ENCODE data around the gene NFS1.

Gene NFS1

DNA sequence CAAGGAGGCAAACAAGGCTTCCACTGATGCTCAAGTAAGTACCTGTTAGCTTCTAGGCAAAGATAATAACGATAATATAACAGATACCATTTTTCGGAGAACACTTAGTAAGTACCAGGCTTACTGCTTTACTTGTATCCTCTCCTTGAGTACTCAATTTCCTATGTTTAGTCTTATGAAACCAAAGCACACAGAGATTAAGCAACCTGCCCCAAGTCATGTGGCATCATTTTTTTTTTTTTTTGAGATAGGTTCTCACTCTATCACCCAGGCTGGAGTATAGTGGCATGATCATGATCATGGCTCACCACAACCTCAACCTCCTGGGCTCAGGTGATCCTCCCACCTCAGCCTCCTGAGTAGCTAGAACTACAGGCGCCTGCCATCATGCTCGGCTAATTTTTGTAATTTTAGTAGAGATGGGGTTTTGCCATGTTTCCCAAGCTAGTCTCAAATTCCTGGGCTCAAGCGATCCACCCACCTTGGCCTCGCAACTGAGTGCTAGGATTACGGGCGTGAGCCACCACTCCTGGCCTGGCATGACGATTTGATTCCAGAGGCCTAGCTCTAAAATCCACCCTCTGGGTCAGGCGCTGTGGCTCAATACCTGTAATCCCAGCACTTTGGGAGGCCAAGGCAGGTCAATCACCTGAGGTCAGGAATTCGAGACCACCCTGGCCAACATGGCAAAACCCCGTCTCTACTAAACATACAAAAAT lies 69.6 kb downstream of the NFS1 start:
- no peak for DNase-seq
- H3K27me3 ChIP-seq = no peaks in the 10 kb centered on the region
- TF ChIP-seq, protein P1, sequence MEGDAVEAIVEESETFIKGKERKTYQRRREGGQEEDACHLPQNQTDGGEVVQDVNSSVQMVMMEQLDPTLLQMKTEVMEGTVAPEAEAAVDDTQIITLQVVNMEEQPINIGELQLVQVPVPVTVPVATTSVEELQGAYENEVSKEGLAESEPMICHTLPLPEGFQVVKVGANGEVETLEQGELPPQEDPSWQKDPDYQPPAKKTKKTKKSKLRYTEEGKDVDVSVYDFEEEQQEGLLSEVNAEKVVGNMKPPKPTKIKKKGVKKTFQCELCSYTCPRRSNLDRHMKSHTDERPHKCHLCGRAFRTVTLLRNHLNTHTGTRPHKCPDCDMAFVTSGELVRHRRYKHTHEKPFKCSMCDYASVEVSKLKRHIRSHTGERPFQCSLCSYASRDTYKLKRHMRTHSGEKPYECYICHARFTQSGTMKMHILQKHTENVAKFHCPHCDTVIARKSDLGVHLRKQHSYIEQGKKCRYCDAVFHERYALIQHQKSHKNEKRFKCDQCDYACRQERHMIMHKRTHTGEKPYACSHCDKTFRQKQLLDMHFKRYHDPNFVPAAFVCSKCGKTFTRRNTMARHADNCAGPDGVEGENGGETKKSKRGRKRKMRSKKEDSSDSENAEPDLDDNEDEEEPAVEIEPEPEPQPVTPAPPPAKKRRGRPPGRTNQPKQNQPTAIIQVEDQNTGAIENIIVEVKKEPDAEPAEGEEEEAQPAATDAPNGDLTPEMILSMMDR (IDR thresholded peaks at IDR 0.05) = no peak
- no peaks in the 10 kb centered on the region for H3K4me1 ChIP-seq
- no peaks in the 10 kb centered on the region for H3K9me3 ChIP-seq
- H3K36me3 ChIP-seq = peaks cover 60 to 83% (median 82%) of the 10 kb centered on the region in 3 donors
- intact Hi-C loops (cut with DNase I; ENCODE audit: low total_unique reads) = no loop called here
- no peak overlapping the region for H3K27ac ChIP-seq
- no peak overlapping the region for H3K4me3 ChIP-seq

DNA sequence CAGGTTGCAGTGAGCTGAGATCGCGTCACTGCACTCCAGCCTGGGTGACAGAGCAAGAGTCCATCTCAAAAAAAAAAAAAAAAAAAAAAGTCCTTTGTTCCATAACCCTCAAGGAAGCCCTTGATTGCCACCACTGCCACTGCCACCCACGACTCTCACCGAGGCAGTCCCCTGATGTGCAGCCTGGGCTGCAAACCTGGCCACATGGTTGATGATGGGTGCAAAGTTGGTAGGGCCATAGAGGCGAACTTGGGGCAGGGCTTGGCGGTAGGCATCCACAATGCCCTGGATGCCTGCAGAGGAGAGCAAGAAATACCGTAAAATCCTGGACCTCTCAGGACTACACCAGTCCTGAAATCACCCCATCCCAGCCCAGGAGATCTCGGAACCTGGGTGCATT lies 72.0 kb downstream of the NFS1 start:
- H3K4me1 ChIP-seq = no peaks in the 10 kb centered on the region
- no peak overlapping the region for H3K4me3 ChIP-seq
- TF ChIP-seq, protein P1 (IDR thresholded peaks at IDR 0.05) = no peak
- H3K27ac ChIP-seq = no peak overlapping the region
- no peaks in the 10 kb centered on the region for H3K9me3 ChIP-seq
- H3K27me3 ChIP-seq = no peaks in the 10 kb centered on the region
- H3K36me3 ChIP-seq = peaks cover 60 to 86% (median 74%) of the 10 kb centered on the region in 3 donors
- no peak for DNase-seq
- intact Hi-C loops (cut with DNase I; ENCODE audit: low total_unique reads) = no loop called here

DNA sequence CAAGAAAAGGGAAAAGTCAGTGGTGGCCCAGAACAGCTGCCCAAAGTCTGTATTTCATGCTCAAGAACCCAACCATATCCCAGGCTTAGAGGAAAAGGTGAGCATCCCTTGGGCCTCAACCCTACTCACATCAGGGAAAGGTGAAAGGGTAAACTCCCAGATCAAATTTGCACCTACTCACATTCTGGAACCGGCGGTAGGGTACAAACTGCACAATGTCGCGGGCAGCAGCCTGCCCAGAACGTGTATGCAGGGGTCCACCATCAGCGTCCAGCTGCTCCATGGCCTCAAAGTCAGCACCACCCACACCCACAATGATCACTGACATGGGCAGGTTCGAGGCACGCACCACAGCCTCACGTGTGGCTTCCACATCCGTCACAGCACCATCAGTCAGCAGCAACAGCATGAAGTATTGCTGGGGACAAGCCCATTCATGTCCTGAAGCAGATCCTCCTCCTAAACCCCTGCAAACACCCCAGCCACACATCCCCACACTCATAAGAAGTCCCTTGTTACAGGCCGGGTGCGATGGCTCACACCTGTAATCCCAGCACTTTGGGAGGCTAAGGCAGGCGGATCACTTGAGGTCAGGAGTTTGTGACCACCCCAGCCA lies 72.7 kb downstream of the NFS1 start:
- intact Hi-C loops (cut with DNase I; ENCODE audit: low total_unique reads) = no loop called here
- no peak overlapping the region for H3K4me3 ChIP-seq
- DNase-seq = no peak
- no peaks in the 10 kb centered on the region for H3K27me3 ChIP-seq
- no peaks in the 10 kb centered on the region for H3K4me1 ChIP-seq
- H3K9me3 ChIP-seq = no peaks in the 10 kb centered on the region
- H3K36me3 ChIP-seq = peaks cover 60 to 85% (median 68%) of the 10 kb centered on the region in 3 donors
- H3K27ac ChIP-seq = no peak overlapping the region
- TF ChIP-seq, protein P1 (IDR thresholded peaks at IDR 0.05) = no peak

DNA sequence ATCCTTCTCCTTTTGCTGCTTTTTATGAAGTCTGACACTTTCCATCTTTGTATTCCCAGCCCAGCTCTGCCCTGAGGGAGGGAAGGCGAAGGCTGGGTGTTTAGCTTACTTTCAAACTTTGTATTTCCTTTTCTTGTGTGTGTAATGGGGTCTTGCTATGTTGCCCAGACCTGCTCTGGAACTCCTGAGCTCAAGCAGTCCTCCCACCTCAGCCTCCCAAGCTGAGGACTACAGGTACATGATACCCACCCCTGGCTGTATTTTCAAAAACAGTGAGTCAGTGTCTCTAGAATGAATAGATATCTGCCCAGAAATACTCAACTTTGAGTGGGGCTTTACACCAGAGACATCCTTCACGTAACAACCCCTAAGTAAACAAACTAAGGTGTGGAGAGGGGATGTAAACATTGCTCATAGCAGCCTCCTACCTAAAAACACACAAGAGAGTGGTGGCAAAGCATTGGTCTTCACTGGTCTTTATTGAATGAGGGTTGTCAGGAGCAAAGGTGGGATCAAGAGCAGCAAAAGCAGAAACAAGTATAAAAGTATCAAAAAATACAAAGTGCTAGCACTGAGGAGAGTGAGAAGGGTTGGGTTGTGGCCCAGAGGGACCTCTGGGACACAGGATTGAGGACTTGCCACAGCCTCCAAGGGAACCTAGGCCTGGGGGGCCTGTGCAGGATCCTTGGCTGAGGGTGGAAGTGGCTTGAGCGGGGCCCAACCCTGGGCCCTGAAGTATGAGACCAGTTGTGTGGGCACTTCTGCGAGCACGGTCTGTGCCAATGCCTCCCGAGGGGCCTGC lies 73.4 kb downstream of the NFS1 start:
- no peak for DNase-seq
- no peak overlapping the region for H3K4me3 ChIP-seq
- no peaks in the 10 kb centered on the region for H3K9me3 ChIP-seq
- H3K36me3 ChIP-seq = peaks cover 56 to 81% (median 61%) of the 10 kb centered on the region in 3 donors
- H3K27me3 ChIP-seq = no peaks in the 10 kb centered on the region
- H3K4me1 ChIP-seq = no peaks in the 10 kb centered on the region
- no peak overlapping the region for H3K27ac ChIP-seq
- TF ChIP-seq, protein P1 (IDR thresholded peaks at IDR 0.05) = no peak
- intact Hi-C loops (cut with DNase I; ENCODE audit: low total_unique reads) = no loop called here

DNA sequence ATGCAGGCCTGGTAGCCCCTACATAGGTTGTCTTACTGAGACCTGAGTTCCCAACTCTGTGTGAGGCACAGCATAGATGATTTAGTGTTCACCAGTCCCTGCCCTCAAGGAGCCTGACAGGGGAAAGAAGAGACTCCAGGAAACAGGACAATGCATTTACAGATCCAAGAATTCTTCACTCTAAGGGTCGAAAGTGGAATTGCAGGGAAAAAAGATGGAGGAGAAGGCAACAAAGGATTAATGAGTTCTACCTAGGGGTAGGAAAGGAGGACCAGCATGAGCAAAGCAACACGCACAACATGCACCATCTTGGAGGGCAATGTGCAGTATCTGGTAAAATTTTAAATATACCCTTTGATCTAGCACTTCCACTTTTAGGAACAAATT lies 77.6 kb downstream of the NFS1 start:
- TF ChIP-seq, protein P1 (IDR thresholded peaks at IDR 0.05) = no peak
- Histone ChIP-seq H3K27ac (no peak overlapping the region), H3K27me3 (no peaks in the 10 kb centered on the region), H3K4me1 (peaks cover 0 to 33% (median 29%) of the 10 kb centered on the region in 4 donors), H3K9me3 (no peaks in the 10 kb centered on the region), H3K36me3 (peaks cover 20 to 39% (median 21%) of the 10 kb centered on the region in 3 donors), H3K4me3 (no peak overlapping the region)
- intact Hi-C loops (cut with DNase I; ENCODE audit: low total_unique reads) = no loop called here
- no peak for DNase-seq

All from tibial artery (tissue), 4 donors.